ENCODE measurements around the gene PTPRN2.
"Not testable (repeated sequence)": the region's sequence is repeated elsewhere in the genome, so short reads cannot be mapped to it uniquely, and the experiment has no call there.

The PTPRN2 gene

GRCh38 chr7:157949711-157950110, 637.9 kb downstream of the PTPRN2 start:
- DNase-seq (ENCODE audit: low read depth) = no peak

GRCh38 chr7:157947504-157947903, 640.1 kb downstream of the PTPRN2 start:
- DNase-seq (ENCODE audit: low read depth) = no peak

GRCh38 chr7:157946398-157947060, 641.1 kb downstream of the PTPRN2 start:
- DNase-seq (ENCODE audit: low read depth) = no peak

GRCh38 chr7:157945401-157945800, 642.2 kb downstream of the PTPRN2 start:
- no peak for DNase-seq (ENCODE audit: low read depth)

- no peak for DNase-seq (ENCODE audit: low read depth)
Observed at GRCh38 chr7:157944734-157945291, 642.8 kb downstream of the PTPRN2 start.

- DNase-seq (ENCODE audit: low read depth) = no peak
Observed at GRCh38 chr7:157944051-157944450, 643.6 kb downstream of the PTPRN2 start.

GRCh38 chr7:157943561-157943960, 644.1 kb downstream of the PTPRN2 start:
- no peak for DNase-seq (ENCODE audit: low read depth)

GRCh38 chr7:157941210-157941609, 646.4 kb downstream of the PTPRN2 start:
- no peak for DNase-seq (ENCODE audit: low read depth)

- no peak for DNase-seq (ENCODE audit: low read depth)
Observed at GRCh38 chr7:157940497-157940896, 647.1 kb downstream of the PTPRN2 start.

- no peak for DNase-seq (ENCODE audit: low read depth)
Observed at GRCh38 chr7:157938211-157938610, 649.4 kb downstream of the PTPRN2 start.

- DNase-seq (ENCODE audit: low read depth) = no peak
Observed at GRCh38 chr7:157937406-157937805, 650.2 kb downstream of the PTPRN2 start.

- DNase-seq (ENCODE audit: low read depth) = no peak
Observed at GRCh38 chr7:157936976-157937375, 650.6 kb downstream of the PTPRN2 start.

- not testable (repeated sequence) for DNase-seq (ENCODE audit: low read depth)
Observed at GRCh38 chr7:157935721-157936120, 651.9 kb downstream of the PTPRN2 start.

- not testable (repeated sequence) for DNase-seq (ENCODE audit: low read depth)
Observed at GRCh38 chr7:157933219-157934155, 654.1 kb downstream of the PTPRN2 start.

- DNase-seq (ENCODE audit: low read depth) = no peak
Observed at GRCh38 chr7:157932498-157933218, 655.0 kb downstream of the PTPRN2 start.

- no peak for DNase-seq (ENCODE audit: low read depth)
Observed at GRCh38 chr7:157930926-157931466, 656.6 kb downstream of the PTPRN2 start.

- no peak for DNase-seq (ENCODE audit: low read depth)
Observed at GRCh38 chr7:157930441-157930840, 657.2 kb downstream of the PTPRN2 start.

GRCh38 chr7:157929671-157930070, 658.0 kb downstream of the PTPRN2 start:
- DNase-seq (ENCODE audit: low read depth) = no peak

GRCh38 chr7:157928808-157929425, 658.7 kb downstream of the PTPRN2 start:
- DNase-seq (ENCODE audit: low read depth) = no peak

- DNase-seq (ENCODE audit: low read depth) = no peak
Observed at GRCh38 chr7:157928171-157928794, 659.3 kb downstream of the PTPRN2 start.

- no peak for DNase-seq (ENCODE audit: low read depth)
Observed at GRCh38 chr7:157927313-157927925, 660.2 kb downstream of the PTPRN2 start.

Measured in stimulated activated CD8-positive, alpha-beta memory T cell treated with anti-CD3 and anti-CD28 coated beads, Interleukin-15, amount 100 ng/mL, for 24 hours (primary cell).